EH (cell line): ENCODE measurements around the gene BECN2.

Experiments used
- DNase-seq: peaks from one replicate; pipeline ENCODE4 v3.0.0-alpha.2; 2015; ENCODE audit warnings: low read depth

Gene BECN2

GRCh38 chr1:241957692-241958494 lies at the start of gene BECN2:
BECN2 (plus strand) TSS chr1:241957767; CDS start chr1:241957767, 0 bp downstream.
- no peak for DNase-seq

- DNase-seq = no peak
Observed at GRCh38 chr1:241916196-241916595, 41.4 kb upstream of the BECN2 start.

GRCh38 chr1:241917487-241917886 lies 40.1 kb upstream of the BECN2 start:
- DNase-seq = no peak

GRCh38 chr1:241918879-241919278 lies 38.7 kb upstream of the BECN2 start:
- DNase-seq = peak; percentile 74

- no peak for DNase-seq
Observed at GRCh38 chr1:241924080-241924808, 33.3 kb upstream of the BECN2 start.

GRCh38 chr1:241926141-241926540 lies 31.4 kb upstream of the BECN2 start:
- no peak for DNase-seq

- no peak for DNase-seq
Observed at GRCh38 chr1:241927321-241927720, 30.2 kb upstream of the BECN2 start.

- DNase-seq = no peak
Observed at GRCh38 chr1:241932845-241933244, 24.7 kb upstream of the BECN2 start.

GRCh38 chr1:241934201-241934848 lies 23.2 kb upstream of the BECN2 start:
- peak; percentile 43 for DNase-seq

- no peak for DNase-seq
Observed at GRCh38 chr1:241934866-241935265, 22.7 kb upstream of the BECN2 start.

- DNase-seq = no peak
Observed at GRCh38 chr1:241939798-241940197, 17.8 kb upstream of the BECN2 start.

- no peak for DNase-seq
Observed at GRCh38 chr1:241942738-241943137, 14.8 kb upstream of the BECN2 start.

- DNase-seq = no peak
Observed at GRCh38 chr1:241944300-241944699, 13.3 kb upstream of the BECN2 start.

GRCh38 chr1:241947354-241947753 lies 10.2 kb upstream of the BECN2 start:
- no peak for DNase-seq

GRCh38 chr1:241950390-241950789 lies 7.2 kb upstream of the BECN2 start:
- peak; percentile 56 for DNase-seq

- no peak for DNase-seq
Observed at GRCh38 chr1:241962153-241962552, 4.6 kb downstream of the BECN2 start.

- DNase-seq = no peak
Observed at GRCh38 chr1:241963722-241964121, 6.2 kb downstream of the BECN2 start.

- DNase-seq = no peak
Observed at GRCh38 chr1:241964550-241965282, 7.1 kb downstream of the BECN2 start.

GRCh38 chr1:241968611-241969010 lies 11.0 kb downstream of the BECN2 start:
- DNase-seq = no peak

GRCh38 chr1:241972703-241973369 lies 15.3 kb downstream of the BECN2 start:
- peak; percentile 32 for DNase-seq

GRCh38 chr1:241976229-241976628 lies 18.7 kb downstream of the BECN2 start:
- DNase-seq = no peak

- no peak for DNase-seq
Observed at GRCh38 chr1:241979071-241979470, 21.5 kb downstream of the BECN2 start.
